Measurements from ENCODE around the gene ACTL10.
A peak's percentile ranks its signal among the peaks of the same experiment; 100 is the strongest.

The ACTL10 gene

DNA sequence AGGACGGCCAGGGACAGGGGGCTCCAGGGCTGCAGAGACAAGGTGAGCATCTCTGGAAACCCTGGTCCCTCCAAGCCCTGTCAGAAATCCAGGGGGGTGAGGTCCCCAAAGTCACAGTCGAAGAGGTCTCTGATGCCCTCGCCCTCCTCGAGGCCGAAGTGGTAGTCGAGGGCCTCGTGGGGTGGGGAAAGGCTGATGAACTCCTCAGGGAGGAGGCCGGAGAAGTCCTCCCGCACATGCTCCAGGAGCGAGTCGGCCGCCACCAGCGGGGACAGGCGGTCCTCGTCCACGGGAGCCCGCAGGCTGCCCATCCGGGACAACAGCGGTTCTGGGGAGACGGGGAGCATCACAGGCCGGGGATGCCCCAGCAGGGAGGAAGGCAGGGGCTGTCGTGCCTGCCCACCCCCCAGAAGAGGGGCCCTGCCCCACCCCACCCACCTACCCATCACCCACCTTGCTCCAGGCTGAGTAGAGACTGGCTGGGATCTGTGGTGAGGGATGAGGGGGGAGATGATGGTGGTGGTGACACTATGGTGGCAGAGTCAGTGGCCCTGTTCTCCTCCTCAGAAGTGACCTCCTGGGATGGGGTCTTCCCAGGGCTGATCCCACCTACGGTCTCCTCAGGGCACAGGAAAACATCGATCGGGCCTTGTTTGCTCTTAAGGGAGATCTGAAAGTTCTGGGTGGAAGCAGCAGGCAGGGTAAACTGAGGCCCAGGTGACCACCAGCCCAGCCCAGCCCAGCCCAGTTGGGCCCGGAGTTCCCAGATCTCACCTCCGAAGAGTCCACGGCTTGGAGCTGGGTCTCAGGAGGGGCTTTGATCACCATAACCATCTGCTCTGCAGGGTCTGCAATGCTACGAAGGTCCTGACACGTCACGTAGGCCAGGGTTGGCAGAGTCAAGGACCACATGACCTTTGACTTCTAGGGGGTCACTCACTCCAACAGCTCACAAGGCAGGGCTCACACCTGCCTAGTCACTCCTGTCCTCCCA lies 10.2 kb downstream of the ACTL10 start:
- no peak for DNase-seq (ENCODE audit: low read depth in 2 of 2)

DNA sequence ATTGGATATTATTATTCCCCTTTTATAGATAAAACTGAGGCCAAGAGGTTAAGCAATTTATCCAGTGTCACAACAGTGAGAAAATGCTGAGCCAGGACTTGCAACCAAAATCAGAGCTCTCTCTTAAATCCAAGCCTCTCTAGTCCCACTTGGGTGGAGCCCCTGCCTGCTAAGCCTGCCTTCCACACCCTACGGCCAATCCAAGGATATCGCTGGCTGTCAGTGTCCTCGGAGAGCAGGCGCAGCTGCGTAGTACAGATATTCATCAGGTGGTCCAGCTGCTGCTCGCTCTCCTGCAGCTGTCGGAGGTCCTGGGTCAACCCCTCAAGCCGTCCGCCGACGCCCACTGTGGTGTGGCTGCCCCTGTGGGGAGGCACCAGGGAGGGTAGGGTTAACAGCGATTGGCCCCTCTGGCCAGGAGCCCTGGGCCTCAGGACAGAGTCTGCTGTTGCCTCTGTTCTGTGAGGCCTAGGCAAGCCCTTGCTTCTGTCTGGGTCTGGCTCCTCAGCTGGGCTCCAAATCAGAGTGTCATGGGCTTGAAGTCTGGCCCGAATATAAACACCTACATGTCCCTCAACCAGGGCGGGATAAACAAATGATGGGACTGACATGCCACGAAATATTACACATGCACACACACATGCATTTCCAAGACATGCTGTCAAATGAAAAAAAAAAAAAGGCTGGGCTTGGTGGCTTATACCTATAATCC lies 11.4 kb downstream of the ACTL10 start:
- DNase-seq (ENCODE audit: low read depth in 2 of 2): no peak

DNA sequence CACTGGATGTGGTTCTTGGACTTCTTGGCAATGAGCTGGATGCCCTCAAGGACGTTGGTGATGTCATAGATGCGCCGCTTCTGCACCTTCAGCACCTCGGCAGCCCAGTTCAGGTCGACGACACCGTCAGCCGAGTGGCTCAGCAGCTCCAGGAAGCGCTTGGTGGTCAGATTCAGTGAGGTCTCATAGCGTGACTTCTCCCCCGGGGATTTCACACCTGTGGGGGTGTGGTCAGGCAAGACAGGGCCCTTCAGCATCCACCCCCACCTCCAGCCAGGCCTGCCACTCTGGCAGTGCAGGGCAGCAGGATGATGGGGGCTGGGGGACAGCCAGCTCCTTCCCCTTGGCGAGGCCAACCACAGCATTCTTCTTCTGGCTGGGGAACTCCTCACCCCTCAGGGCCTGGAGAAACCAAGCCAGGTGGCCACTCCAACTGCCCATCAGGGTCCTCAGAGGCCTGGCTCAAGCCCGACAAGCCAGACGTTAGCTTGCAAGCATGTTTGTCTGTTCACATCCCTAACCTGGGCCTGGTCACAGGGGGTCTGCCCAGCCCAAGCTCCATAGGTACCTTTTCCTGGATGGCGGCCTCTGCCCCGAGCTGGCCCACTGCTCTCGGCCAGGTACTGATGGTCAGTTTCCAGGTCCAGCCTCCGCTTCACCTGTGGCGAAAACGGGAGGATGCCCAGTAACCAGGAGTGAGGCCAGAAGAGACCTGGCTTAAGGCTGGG lies 13.2 kb downstream of the ACTL10 start:
- no peak for DNase-seq (ENCODE audit: low read depth in 2 of 2)

DNA sequence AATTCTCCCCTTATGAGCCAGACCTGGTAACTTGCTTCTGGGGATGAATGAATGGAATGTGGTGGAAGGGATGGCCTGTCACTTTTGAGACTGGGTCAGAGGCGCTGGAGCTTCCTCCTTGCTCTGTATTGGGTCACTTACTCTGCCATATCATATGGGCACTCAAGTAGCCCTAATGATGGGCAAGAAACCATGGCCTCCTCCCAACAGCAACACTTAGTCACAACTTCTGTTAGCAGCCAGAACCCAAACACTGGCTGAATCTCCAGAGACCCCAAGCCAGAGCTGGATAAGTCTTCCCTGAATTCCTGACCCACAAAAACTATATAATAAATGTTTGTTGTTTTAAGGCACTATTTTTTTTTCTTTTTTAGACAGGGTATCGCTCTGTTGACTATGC lies 13.9 kb downstream of the ACTL10 start:
- DNase-seq (ENCODE audit: low read depth in 2 of 2): no peak

DNA sequence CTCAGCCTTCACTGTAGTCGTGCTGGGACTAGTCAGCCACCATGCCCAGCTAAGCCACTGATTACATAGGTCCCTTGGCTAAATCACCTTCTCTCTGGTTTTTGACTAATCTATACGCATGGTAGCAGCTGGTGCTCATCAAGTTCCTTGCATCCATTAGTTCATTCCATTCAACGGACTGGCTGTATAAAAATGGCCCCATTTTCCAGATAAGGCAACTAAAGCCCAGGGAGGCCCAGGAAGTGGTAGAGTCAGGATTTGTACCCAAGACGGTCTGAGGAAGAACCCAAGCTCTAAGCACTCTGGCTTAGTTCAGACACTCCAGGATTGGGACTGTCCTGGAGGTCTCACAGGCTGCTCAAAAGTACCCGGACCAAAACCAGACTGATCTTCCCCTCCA lies 14.5 kb downstream of the ACTL10 start:
- DNase-seq (ENCODE audit: low read depth in 2 of 2): no peak

DNA sequence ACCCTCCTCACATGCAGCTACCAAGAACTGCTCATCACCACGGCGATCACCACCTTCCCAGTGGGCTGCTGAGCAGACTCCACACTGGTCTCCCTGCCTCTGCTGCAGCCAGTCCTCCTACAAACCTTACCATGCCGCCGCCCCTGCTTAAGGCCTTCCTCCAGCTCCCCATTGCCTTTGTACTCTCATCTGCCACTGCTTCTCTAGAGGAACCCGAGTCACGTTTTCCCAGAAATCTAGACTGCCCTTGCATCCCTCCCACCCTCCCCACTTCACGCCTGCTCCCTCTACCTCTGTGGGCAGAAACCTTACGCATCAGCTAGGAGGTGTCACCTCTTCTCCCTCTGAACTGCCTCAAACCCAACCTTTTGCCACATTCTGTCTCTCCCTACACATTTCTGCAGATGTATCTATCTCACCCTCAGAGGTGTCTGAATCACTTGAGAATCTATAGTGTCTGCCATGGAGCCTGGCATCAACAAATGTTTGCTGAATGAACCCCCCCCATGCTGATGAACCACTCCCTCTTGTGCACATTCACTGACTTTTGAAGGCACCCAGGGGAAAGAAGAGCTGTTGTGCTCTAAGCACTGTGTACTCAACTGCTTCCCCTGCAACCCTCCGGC lies 15.1 kb downstream of the ACTL10 start:
- DNase-seq (ENCODE audit: low read depth in 2 of 2): no peak

DNA sequence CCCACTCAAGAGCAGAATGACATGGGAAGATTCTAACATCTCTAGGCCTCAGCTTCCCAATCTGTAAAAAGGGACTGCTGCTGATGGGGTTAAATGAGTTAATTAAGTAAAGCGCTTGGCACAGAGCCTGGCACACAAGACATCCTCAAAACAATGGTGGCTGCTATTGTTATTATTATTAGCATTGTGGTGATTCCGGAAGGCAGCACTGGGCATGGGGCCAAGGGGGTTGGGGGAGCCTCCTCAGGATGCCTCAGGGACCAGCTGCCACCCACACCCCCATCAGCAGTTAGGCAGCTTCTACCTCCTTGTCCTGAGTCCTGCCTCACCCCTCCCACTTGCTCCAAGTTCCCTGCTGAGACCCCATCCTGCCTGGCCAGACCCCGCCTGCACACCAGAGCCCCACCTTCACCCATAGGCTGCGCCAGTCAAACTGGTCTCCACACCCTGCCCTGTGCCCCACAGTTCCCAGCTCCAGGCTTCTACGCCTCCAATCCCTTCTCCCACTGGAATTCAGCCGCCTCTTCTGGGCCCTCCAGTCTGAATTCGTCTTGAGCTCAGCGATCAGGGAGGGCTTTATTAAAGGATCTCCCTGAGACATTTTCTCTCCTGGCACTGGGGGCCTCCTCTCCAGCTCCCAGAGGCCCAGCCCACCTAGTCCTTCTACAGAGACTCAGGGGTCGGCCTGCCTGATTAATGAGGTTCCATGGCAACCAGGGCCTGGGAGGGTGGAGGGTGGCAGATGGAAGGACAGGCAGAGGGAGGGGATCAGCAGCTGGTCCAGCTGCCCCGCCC lies 18.0 kb downstream of the ACTL10 start:
- DNase-seq (ENCODE audit: low read depth in 2 of 2): no peak

DNA sequence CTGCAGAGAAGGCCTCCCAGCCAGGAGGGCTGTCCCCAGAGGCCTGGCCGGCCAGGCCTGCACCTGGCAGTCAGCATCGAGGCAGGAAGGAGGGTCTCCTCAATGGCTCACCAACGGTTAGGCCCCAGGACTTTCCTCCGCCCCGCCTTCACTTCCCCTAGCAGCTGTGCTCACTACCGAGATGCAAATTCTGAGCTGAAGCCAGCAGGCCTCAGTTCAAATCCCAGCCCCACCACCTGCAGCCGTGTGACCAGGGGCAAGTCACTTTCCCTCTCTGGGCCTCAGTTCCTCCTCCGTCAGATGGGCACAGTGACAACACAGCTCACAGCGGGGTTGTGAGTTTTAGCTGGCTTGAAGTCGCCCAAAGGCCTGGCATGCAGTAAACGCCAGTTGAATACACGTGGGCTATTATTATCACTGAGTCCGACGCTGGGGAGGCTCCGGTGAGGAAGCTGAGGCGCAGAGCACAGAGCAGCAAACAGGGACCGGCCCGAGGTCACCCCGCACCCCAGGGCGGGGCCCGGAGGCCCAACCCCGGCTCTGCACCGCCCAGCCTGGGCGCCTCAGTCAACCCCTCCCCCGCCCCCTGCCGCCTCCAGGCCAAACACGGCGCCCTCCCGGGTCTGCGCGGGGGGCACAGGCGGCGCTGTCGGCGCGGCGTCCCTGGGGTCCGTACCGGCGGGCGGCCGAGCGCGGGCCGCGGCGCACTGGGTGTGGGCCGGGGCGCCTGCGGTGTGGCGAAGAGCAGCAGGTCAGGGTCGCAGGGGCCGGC lies 18.8 kb downstream of the ACTL10 start:
- peak; percentile 65 to 66 for DNase-seq (ENCODE audit: low read depth in 2 of 2)

DNA sequence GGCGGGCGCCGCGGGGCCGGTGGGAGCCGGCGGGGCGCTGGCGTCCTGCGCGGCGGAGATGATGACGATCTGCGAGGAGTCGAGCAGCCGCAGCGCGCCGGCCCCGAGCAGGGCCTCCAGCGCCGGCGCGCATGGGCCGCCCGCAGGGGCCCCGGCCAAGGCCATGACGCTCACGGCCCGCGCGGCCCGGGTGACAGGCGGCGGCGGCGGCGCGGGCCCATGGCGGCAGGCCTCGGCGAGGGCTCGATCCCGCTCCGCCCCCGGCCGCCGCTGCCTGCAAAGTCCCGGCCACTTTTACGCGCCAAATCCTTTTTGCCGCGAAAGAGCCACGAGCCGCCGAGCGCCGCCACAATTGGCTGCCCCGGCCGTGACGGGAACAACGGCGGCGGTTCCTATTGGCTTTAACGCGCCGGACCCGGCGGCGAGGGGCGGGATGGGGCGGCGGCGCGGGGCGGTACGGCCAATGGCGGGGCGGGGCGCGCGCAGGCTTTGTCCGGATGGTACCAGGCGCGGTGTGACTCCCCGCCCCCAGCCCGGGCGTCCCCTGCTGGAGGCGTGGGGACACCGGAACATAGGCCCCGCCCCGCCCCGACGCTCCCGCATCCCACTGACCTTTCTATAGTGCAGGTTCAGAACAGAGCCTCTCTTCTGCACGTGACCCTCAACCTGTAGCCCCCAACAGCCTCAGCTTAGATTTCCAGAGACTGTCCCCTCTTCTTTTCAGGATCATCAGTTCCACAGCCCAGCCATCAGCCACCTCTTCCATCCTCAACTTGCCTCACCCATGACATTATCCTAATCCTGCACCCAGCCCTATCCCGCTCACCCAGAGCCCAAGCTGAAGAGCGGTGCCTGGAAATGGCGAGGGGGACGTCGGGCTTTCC lies 19.6 kb downstream of the ACTL10 start, which contains the start of gene E2F1:
E2F1 (minus strand) TSS at position 286 of the 884 bp plus-strand sequence; CDS start at position 165, 121 bp downstream.
- DNase-seq (ENCODE audit: low read depth in 2 of 2): peak; percentile 96 to 97

DNA sequence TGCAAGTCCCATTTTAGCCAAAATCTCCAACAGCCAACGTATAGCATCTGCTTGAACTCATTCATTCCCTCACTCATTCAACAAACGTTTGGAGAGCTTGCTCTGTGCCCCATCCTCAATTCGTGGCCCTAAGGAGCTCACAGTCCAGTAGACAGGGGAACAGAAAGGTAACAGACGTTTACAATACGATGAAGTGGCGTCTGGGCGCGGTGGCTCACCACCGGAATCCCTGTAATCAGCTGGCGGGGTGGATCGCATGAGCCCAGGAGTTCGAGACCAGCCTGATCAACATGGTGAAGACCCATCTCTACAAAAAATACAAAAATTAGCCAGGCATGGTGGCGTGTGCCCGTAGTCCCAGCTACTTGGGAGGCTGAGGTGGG lies 20.2 kb downstream of the ACTL10 start:
- no peak for DNase-seq (ENCODE audit: low read depth in 2 of 2)

DNA sequence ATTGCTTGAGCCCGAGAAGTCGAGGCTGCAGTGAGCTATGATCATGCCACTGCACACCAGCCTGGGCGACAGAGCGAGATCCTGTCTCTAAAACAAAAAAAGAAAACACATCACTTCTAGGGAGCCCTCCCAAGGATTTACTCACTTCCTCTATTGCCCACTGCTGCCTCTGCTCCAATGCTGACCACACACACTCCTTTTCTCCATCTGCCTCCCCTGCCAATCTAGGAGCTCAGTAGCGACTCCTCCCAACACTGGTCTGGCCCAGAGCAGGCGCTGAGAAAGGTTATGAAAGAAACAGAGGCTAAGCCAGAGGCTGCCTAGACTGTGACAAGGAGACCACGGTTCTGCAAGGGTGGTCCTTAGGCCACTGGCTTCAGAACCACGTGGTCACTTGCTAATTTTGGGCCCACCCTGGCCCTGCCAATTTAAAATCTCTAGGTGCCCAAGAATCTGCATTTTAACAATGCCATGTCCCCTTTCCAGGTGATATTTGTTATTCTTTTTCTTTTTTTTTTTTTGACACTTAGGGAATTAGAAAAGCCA lies 20.7 kb downstream of the ACTL10 start:
- DNase-seq (ENCODE audit: low read depth in 2 of 2): no peak

DNA sequence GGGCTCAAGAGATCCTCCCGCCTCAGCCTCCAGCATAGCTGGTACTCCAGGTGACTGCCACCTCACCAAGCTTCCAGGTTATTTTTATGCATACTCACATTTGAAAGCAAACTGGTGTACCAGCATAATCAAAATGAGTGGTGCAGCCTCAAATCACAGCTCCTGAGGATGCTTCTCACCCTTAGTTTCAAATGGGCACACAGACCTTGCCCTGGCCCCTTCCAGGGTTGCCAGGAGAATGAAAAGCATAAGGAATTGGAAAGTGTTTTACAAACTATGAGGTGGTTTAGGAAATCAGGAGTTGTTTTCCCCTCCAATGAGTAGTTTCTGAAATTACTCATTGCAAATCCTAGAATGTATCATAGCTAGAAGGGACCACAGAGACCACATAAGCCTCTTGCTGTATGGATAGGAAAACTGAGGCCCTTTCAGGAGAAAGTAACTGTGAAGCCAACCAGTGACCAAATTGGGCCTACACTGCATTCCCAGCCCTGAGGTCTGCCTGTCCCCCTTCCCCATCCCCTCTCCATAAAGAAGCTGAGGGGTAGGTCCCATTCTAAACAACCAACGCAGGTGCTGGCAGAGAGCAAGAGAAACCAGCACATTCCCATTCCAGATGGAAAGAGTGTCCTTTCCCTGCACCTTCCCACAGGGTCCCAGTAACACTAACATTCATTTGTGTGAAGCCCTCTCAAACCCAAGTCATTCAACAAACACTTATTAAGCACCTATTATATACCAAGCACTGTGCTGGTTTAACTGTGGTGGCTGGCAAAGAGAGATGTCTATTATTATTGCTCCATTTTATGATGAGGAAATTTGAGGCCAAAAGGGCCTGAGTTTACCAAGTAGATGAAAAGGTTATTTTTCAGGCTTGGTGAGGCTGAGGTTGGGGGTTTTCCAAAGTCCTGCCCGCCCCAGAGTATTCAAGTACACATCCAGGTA lies 21.5 kb downstream of the ACTL10 start:
- no peak for DNase-seq (ENCODE audit: low read depth in 2 of 2)

DNA sequence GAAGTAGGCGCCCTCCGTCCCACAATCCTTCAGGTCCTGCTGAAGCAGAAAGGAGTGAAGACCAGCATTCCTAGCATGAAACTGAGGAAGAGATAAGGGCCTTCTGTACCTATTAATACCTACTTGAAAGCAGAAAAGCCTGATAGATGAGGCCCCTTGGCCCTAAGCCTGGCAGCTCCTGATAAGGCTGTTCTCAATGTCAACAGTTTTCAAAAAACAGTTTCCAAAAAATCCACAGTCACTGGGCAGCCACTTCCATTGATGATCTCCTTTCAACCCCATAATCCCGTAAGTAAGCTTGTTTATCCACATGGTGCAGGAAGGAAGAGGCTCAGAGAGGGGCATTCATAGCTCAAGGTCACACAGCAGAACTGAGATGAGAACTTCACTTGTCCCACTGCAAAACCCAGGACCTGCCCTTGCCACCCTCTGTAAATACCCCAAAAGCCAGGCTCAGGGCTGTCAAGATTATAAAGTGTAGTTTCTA lies 22.2 kb downstream of the ACTL10 start:
- no peak for DNase-seq (ENCODE audit: low read depth in 2 of 2)

DNA sequence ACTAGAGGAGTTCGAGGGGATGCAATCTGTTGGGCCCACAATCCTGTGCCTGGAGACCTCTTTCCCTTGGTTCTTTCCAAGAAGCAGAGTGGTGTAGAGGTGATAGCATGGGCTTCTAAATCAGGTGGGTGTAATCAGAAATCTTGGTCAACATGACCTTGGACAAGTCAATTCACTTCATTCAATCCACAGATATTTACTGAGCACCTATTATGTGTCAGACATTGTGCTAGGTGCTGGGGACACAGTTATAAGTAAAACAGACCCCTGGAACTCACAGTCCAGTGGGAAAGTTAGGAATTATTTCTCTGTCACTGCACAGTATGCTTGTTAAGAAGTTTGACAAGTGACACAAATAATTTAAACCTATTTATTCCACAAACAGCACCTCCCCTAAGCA lies 22.8 kb downstream of the ACTL10 start:
- no peak for DNase-seq (ENCODE audit: low read depth in 2 of 2)

DNA sequence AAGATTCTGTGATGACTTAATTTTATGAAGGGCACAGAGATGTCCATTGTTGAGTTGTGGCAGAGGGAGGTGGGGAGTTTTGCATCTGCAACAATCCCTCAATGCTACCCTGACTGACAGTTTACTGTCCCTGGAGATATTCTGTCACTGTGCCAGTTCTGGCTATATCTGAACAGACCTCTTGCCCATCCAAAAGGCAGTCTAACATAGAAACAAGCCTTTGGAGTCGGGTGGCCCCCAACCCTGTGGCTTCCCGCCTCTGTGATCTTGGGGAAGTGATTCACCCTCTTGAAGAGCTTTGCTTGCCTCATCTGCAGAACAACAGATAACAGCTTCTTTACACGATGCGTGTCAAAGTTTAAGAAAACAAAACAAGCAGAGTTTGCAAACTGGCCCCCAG lies 23.2 kb downstream of the ACTL10 start:
- DNase-seq (ENCODE audit: low read depth in 2 of 2): no peak

DNA sequence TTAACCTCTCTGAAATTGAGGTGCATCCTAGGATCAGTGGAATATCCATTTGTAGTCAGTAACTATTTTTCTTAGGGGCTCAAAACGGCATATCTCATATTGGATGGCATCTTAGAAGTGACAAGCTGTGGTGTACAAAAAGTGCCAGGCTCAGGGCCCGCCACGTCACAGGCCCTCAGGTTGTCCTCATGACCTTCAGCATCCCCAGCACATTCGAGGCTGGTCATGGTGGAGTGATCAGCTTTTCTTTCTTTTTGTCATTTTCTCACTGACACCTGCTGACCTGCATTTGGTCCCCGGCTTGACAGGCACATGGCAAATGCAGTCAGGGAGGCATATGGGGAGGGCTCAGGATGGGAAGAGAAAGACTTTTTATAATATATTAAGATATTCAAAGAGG lies 26.5 kb downstream of the ACTL10 start:
- no peak for DNase-seq (ENCODE audit: low read depth in 2 of 2)

Data from stimulated activated CD4-positive, alpha-beta T cell treated with anti-CD3 and anti-CD28 coated beads, Interleukin-4, amount 100 ng/mL, for 48 hours (primary cell).